ENCODE data around the gene C5AR2.

- TF ChIP-seq ATF1 (CRISPR knock-in tag; IDR thresholded peaks at IDR 0.05) (no peak), SP1 (CRISPR knock-in tag; conservative IDR thresholded peaks at IDR 0.05) (no peak), ZNF263 (CRISPR knock-in tag; IDR thresholded peaks at IDR 0.05; ENCODE audit: low read depth) (no peak), MAX (CRISPR knock-in tag; IDR thresholded peaks at IDR 0.05) (no peak), E2F5 (CRISPR knock-in tag; IDR thresholded peaks at IDR 0.05) (no peak), CTCF (IDR thresholded peaks at IDR 0.05) (no peak), PRDM15 (CRISPR knock-in tag; IDR thresholded peaks at IDR 0.05) (no peak), NR1H2 (CRISPR knock-in tag; IDR thresholded peaks at IDR 0.05) (no peak)
Measured at GRCh38 chr19:47315125-47315821, 16.7 kb upstream of the C5AR2 start.

Data from WTC11 (cell line).